Effector CD4-positive, alpha-beta T cell (primary cell): ENCODE data around the gene MMP15.
"Not testable (repeated sequence)": the region's sequence is repeated elsewhere in the genome, so short reads cannot be mapped to it uniquely, and the experiment has no call there.

Experiments
- DNase-seq: peaks from one replicate; pipeline ENCODE4 v3.0.0-alpha.2; 2020
- total RNA-seq: gene quantifications from one replicate; lab custom pipeline; 2026; lab: John Stamatoyannopoulos, UW

Gene MMP15
- 0.94 reads per million for total RNA-seq

- DNase-seq: peak; percentile 35
Measured at GRCh38 chr16:58025351-58026138, at the start of gene MMP15. MMP15 (plus strand) TSS chr16:58025754; CDS start chr16:58026351, 597 bp downstream.

- no peak for DNase-seq
Measured at GRCh38 chr16:57976331-57976796, 49.2 kb upstream of the MMP15 start.

- no peak for DNase-seq
Measured at GRCh38 chr16:57977418-57978069, 48.0 kb upstream of the MMP15 start.

- DNase-seq: not testable (repeated sequence)
Measured at GRCh38 chr16:57978070-57978465, 47.5 kb upstream of the MMP15 start.

GRCh38 chr16:57979006-57979585, 46.5 kb upstream of the MMP15 start:
- DNase-seq: no peak

DNA sequence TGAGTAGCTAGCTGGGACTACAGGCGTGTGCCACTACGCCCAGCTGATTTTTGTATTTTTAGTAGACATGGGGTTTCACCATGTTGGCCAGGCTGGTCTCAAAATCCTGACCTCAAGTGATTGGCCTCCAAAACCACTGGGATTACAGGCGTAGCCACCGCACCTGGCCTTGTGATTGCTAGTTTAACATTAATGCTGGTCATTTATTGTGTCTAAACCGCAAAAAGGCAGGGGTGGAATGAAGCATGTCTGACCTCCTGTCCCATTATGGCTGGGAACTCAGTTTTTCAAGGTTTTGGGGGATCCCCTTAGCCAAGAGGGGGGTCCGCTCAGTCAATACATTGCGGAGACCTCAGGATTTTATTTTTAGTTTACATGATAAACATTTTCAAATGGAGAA, 43.9 kb upstream of the MMP15 start:
- no peak for DNase-seq

DNA sequence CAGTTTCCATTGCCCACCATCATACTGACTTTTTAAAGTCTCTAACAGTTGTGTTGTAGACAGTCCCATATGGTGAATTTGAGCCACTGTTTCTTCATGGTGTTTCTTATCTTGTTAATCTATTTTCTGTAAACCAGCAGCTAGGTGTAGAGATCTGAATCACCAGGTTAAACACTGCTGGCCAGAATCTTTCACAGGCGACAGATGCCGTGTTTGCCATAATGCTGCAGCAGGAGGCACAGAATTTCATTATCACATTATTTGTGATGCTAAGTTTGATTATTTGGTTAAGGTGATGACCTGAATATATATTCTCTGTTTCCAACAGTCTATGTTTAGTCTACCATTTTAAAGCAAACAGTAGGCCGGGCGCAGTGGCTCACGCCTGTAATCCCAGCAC, 43.2 kb upstream of the MMP15 start:
- no peak for DNase-seq

DNA sequence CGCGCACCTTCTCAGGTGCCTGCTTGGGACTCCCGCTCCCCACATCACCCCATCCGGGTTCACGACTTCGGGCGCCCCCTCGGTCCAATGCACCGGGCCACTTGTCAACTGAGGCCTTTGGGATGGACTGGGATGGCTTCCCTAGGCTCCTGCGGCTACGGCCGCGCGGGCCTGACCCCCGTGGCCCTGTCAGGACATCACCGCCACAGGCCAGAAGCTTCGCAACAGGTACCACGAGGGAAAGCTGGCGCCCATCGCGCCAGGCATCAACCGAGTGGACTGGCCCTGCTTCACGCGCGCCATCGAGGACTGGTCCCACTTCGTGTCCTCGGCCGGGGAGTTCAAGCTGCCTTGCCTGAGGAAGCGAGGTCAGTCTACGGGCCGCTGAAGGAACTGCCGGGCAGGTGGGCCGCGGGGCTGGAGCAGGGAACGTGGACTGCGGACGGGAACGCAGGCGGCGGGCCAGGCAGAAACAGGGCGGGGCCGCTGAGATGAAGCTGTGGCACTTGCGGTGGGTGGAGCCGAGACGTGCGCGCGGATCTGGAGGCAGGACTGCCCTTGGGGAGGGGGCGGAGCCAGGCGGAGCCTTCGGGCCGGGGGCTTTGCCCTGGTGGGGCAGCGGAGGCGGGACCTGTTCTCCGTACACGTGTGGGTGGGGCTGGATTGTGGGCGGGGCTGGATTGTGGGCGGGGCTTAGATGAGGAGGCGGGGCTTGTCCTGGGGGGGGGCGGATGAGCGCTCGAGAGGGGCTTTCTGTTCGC, 40.9 kb upstream of the MMP15 start:
- DNase-seq: peak; percentile 89

- DNase-seq: no peak
Measured at GRCh38 chr16:57985204-57986181, 40.1 kb upstream of the MMP15 start.

DNA sequence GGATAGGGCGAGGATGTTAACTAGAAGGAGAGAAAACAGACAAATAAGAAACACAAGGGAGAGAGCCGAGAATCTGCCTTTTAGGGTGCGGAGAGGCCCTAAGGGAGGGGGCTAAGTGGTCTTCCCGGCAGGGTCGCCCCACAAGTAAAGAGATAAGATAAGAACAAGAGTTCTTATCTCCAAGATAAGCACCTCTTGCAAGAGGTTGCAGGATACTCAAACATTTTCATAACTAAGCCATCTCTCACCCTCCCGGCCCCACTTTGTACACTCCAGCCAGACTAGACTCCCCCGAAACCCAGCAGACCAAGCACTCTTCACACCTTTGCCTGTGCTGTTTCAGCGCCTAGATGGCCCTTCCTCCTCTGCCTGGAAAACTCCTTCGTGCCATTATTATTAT, 39.4 kb upstream of the MMP15 start:
- DNase-seq: no peak

GRCh38 chr16:57987441-57988177, 37.9 kb upstream of the MMP15 start:
- DNase-seq: no peak

DNA sequence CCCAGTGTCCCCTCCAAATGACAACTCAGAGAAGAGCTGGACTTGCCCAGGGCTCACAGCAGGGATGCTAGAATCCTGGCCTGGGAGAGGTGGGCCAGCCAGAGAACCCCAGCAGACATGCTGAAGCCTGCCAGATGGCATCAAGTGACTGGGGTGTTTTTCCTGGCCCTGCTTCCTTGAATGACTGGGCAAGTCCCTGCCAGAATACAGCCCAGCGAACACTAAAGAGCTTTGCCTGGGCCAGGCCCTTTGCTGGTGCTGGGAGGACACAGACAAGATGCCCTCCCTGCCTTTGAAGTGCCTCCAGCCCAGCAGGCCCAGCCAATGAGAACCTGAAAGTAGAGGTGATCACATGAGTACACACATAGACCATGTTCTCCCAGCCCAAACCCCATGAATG, 36.6 kb upstream of the MMP15 start:
- DNase-seq: no peak

- DNase-seq: no peak
Measured at GRCh38 chr16:57991551-57992059, 33.9 kb upstream of the MMP15 start.

GRCh38 chr16:57992084-57992483, 33.5 kb upstream of the MMP15 start:
- DNase-seq: no peak

DNA sequence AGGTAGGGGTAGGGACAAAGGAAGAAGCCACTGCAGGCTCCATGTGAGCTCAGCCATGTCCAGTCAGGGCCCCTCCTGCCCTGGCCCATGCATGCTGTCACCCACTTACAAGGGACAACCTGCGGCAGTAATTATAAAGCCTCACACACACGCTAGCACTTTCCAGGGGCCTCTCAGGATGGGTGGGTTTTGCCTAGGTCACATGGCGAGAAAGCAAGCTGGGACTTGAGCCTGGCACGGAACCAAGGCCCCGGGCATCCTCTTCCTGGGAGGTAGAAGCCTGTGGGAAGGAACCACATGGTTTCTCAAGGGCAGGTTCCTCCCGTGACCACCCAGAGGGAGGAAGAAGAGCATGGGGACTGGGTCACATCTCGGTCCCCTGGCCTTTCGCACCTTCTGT, 32.1 kb upstream of the MMP15 start:
- no peak for DNase-seq

DNA sequence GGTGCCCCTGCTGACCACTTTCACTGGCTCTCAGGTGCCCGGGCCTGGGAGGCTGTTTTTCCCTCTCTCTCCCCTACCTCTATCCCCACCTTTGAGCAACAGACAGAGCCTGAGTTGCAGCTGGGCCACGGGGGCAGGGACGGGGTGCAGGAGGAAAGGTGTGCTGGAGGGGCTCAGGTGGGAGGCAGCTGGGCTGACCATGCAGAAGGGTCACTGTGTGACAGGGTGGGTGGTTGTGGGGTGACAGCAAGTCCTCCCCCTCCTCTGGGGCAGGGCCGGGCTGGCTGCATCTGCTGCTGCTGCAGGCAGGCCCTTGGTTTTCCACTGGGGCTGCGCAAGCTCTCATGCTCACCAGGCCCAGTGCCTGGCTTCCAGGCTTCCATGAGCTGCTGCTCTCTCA, 31.7 kb upstream of the MMP15 start:
- no peak for DNase-seq

GRCh38 chr16:57994361-57994760, 31.2 kb upstream of the MMP15 start:
- no peak for DNase-seq

DNA sequence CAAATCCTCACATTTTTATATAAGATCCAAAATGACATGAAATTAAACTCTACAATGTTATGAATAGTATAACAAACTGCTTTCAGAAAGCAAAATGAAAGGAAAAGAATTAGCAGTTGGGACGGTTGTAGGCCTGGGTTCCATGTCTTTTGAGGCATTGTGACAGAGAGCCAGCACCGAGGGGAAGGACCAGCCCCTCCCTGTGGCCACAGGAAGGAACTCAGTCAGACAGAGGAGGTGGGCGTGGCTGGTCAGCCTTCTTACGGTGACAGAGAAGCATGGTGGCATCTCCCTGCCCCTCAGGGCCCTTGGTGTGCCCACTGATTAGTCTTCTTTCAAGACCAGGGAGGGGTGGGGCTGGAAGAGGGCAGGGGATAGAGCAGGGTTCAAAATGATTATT, 30.8 kb upstream of the MMP15 start:
- DNase-seq: peak; percentile 23

- DNase-seq: no peak
Measured at GRCh38 chr16:57995721-57996405, 29.7 kb upstream of the MMP15 start.
